Stimulated activated naive CD4-positive, alpha-beta T cell (primary cell): ENCODE measurements around the gene SLC30A7.
A peak's percentile ranks its signal among the peaks of the same experiment; 100 is the strongest.
"Not testable (repeated sequence)": the region's sequence is repeated elsewhere in the genome, so short reads cannot be mapped to it uniquely, and the experiment has no call there.

Experiments
- DNase-seq, 6 experiments: peaks; one replicate each; lab custom pipeline; 2025; lab: John Stamatoyannopoulos, UW

Gene SLC30A7

GRCh38 chr1:100941098-100941527 lies 45.2 kb downstream of the SLC30A7 start:
- DNase-seq: no peak

- DNase-seq: peak in 2 of 6 experiments; percentile 15 to 27
Observed at GRCh38 chr1:100941580-100942216, 45.8 kb downstream of the SLC30A7 start.

DNA sequence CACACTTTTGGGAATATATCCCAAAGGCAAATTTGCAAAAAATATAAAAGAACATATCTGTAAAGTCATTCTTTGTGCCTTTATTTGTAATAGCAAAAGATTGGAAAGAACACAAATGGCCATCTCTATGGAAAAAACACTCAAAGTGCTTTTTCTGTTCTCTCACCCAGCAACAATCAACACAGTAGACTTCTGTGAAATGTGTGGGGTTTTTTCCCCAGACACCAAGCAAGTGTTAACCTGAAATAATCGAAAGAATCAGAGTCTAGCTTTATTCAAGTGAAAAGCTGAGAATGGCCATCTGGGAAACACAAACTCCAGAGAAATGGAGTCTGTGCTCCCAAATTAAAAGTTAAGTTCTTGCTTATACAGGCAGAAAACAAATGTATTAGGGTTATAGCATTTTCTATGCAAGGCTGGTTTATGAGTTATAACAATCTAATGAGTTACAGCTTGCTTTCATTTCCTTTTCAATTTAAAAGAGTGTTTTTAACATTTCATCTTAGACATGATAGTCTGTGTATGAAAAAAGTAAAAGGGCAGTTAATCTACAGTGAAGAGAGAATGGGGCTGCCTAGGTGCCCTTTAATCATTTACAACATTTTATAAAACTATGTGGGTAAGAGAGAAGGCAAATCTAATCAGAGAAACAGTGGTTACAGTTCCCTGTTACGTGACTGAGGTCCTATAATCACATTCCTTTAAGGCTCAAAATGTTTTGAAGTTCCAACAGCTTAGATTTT lies 46.6 kb downstream of the SLC30A7 start:
- DNase-seq: no peak

- DNase-seq: no peak
Observed at GRCh38 chr1:100943533-100943932, 47.6 kb downstream of the SLC30A7 start.

DNA sequence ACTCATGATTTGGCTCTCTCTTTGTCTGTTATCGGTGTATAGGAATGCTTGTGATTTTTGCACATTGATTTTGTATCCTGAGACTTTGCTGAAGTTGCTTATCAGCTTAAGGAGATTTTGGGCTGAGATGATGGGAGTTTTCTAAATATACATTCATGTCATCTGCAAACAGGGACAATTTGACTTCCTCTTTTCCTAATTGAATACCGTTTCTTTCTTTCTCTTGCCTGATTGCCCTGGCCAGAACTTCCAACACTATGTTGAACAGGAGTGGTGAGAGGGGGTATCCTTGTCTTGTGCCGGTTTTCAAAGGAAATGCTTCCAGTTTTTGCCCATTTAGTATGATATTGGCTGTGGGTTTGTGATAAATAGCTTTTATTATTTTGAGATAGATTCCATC lies 50.2 kb downstream of the SLC30A7 start:
- not testable (repeated sequence) for DNase-seq

- not testable (repeated sequence) for DNase-seq
Observed at GRCh38 chr1:100947816-100948215, 51.9 kb downstream of the SLC30A7 start.

DNA sequence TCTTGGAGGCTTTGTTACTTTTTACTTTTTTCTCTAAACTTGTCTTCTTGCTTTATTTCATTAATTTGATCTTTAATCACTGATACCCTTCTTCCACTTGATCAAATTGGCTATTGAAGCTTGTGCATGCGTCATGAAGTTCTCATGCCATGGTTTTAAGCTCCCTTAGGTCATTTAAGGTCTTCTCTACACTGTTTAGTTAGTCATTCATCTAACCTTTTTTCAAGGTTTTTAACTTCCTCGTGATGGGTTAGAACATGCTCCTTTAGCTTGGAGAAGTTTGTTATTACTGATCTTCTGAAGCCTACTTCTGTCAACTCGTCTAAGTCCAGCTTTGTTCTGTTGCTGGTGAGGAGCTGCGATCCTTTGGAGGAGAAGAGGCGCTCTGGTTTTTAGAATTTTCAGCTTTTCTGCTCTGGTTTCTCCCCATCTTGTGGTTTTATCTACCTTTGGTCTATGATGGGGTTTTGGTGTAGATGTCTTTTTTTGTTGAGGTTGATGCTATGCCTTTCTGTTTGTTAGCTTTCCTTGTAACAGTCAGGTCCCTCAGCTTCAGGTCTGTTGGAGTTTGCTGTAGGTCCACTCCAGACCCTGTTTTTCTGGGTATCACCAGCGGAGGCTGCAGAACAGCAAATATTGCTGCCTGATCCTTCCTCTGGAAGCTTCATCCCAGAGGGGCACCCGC lies 53.0 kb downstream of the SLC30A7 start:
- DNase-seq: peak in 2 of 6 experiments; percentile 32 to 33

GRCh38 chr1:100949515-100950158 lies 53.7 kb downstream of the SLC30A7 start:
- DNase-seq: peak in 5 of 6 experiments; percentile 34 to 82 (median 66)

GRCh38 chr1:100950337-100950736 lies 54.4 kb downstream of the SLC30A7 start:
- DNase-seq: no peak

DNA sequence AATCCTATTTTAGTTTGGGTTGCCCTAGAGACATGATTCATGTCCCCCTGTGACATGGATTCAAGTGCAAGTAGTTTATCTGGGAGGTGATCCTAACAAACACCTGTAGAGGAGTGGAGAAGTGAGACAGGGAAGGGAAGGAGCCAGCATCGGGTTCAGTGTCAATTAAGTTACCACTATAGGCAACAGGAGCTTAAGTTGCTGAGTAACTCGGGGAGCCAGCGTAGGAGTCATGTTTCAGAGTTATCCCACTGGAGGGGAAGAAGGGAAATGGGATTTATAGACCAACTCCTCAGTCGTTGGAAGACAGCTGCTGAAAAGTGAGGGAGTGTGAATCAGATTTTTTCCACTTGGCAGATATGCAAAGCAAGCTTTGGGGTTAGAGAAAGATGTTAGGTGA lies 54.9 kb downstream of the SLC30A7 start:
- no peak for DNase-seq

GRCh38 chr1:100952104-100952745 lies 56.3 kb downstream of the SLC30A7 start:
- DNase-seq: no peak

GRCh38 chr1:100952970-100953369 lies 57.1 kb downstream of the SLC30A7 start:
- DNase-seq: not testable (repeated sequence)

GRCh38 chr1:100953960-100954730 lies 58.3 kb downstream of the SLC30A7 start:
- no peak for DNase-seq

DNA sequence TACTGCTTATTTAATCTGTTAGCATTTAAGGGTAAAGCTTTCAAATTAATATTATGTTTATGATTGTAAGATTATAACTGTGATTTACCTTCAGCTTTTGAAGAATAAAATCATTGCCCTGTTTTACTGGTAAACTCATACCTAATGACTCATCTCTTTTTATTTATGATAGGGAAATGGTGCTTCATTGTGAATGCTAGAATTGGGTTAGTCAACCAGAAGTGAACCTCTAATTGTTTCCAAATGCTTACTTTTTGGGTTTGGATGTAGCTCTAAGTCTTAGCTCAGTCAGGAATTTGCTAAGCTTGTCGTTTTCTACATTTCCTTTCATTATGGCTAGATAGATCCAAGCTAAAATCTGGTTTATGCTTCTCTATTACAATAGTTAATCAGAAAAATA lies 59.4 kb downstream of the SLC30A7 start:
- DNase-seq: no peak

GRCh38 chr1:100959502-100960060 lies 63.7 kb downstream of the SLC30A7 start:
- no peak for DNase-seq

GRCh38 chr1:100960098-100960497 lies 64.2 kb downstream of the SLC30A7 start:
- no peak for DNase-seq

DNA sequence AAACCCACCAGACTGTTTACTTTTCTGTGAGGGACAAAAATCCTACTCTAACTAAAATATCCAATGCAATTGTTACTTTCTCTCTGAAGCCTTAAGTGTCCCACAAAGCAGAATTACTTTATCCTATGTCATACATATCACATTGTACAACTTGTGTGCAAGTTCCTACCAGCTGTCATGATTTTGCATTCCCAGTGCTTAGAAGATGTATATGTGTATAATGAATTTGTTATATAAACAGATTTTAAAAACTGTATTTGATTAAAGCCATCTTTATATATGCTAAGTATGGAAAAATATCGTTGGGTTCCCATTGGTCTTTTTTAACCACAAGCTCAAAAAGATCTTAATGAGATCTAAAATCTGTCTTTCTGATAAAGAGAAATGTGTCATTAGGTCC lies 72.7 kb downstream of the SLC30A7 start:
- no peak for DNase-seq

DNA sequence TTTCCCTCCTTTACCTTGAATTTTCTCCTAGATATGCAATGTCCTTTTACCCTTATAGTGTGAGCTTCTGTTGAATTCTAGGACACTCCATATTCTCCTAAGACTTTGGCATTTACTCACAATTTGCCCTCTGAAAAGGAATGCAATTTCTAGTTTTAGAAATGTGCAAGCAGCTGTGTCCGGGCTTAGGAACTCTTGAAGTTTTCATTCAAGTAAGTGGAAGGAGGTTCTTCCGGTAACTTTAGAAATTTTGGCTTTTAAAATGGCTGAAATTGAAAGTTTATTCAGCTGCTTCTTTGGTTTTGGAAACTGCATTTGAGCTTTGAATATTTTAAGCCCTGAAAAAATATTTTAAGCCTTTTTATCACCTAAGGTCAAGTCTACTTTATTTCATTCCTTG lies 73.4 kb downstream of the SLC30A7 start:
- no peak for DNase-seq

- no peak for DNase-seq
Observed at GRCh38 chr1:100971021-100971420, 75.1 kb downstream of the SLC30A7 start.

GRCh38 chr1:100972185-100972584 lies 76.3 kb downstream of the SLC30A7 start:
- DNase-seq: no peak

DNA sequence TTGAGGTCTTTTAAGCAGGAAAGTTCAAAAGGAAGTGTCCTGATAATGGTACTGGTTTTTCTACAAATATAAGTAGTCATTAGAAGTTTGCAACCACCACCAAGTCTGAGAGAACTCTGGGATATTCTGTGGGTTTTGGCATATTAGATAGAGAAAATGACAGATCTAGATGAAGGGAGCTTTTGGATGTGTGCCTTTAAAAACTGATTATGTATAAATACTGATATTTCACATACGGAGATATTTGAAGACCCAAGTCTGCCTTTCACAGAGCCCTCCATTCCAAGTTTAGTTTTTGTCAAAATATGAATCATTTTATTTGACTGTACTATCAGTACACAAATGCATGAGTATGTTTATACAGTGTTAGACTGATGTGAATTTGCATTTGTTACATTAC lies 81.0 kb downstream of the SLC30A7 start:
- DNase-seq: no peak
